HG03571 (cell line): ENCODE results near the gene OTUB2.

Experiments
- ATAC-seq: cut with Tn5 transposase; IDR thresholded peaks from one replicate; pipeline ENCODE4 v1.9.1; 2021; ENCODE audit not compliant: unreplicated experiment

Gene OTUB2

DNA sequence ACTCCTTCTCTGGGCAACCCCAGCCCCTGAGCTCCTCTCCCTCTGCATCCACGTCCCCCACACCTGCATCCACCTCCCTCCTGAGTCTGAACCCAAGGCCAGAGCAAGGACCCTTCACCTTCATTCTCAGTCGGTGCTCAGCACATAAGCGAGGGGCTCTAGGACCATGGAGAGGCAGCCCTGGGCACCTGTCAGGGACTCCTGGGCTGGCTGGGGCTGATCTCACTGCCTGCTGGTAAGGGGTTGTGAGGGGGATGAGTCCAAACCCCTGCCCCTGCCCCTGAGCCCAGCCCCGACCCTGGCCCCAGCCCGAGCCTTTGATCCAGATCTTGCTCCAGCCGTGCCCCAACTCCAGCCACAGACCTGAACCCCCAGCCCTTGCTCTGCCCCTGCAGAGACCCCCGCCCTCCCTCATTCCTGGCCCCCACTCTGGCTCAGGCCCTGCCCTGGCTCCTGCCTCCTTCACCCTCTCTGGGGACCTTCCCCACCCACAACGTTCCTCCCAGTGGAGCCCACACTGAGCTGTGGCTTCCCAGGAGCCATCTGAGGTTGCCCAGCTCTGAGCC is 29.9 kb upstream of the OTUB2 start:
- ATAC-seq: no peak

DNA sequence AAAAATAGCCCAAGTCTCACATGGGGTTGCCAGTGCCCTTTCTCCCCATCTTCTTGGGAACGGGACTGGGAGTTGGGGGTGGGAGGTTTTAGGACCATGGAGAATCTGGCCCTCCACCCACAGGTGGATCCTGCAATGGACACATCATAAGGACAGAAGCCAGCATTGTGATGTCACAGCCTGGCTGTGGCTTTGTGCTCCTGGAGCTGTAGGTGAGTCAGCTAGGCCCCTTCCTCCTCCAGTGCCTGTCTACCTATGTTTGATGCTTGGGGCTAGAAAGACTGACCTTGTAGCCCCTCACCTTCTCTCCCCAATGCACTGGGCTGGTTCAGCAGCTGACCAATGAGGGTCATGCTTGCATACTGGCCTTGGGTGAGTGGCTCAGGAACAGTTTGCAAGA is 29.1 kb upstream of the OTUB2 start, which contains the start of gene CCDC197:
TSS of gene CCDC197 (plus strand) at position 220 of the 400 bp plus-strand sequence. CDS start 831 bp downstream, outside the sequence.
- no peak for ATAC-seq

DNA sequence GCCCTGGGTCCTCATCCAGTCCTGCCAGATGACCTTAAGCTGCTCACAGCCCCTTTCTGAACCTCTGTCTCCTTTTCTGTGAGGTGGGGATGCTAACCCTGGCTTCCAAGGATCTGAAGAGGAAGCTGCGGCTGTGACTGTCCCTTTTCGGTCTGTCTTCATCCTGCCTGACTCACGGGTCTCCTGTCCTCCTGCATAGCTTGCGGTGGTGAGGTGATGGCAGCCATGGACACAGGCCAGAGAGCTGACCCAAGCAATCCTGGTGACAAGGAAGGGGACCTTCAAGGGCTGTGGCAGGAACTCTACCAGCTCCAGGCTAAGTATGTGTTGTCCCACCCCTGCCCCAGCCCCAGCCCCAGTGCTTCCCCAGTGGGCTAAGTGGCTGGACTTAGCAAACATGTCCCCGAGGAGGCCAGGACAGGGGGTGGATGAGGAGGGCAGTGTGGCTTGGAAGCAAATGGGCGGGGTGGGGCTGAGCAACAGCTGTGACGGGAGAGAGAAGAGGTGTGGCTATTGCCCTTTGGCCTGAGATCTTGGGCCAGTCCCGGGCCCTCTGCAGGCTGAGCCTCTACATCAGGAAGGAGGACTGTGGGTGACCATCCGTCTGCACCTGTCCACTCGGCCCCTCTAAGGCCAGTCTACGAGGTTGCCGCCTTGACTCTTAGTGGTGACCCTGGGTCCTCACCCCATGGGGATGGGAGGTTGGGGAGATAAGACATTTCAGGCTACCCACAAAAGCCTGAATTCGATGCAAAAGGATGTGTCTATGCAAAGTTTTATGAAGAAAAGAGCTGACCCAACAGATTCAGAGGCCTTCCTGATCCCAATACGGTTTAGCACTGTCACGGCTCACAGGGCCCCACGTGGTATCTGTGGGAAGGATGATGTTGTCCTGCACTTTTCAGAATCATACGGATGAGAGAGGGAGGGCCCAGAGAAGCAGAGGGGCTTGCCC is 27.9 kb upstream of the OTUB2 start:
- ATAC-seq: no peak

DNA sequence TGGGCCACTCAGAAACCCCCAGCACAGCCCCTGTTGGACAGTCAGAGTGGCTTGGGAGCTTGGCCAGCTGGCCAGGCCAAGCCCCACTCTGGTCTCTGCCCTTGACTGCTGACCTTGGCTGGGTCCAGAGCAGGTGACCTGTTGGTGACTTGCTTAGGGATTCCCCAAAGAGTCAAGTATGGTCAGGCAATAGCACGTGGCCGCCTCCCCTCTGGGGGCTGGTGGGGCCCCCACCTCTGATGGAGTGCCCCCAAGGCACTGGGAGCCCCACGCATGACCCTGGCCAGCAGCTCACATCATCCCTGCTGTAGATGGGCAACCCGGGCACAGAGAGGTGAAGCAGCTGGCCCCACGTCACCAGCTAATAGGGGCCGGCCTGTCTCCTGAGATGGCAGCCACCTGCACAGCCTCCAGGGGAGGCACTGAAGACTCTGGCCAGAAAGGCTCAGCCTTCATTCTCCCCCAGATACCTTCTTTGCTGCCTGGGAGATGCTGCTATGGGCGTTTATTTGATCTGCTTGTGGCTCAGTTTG is 27.2 kb upstream of the OTUB2 start:
- ATAC-seq: no peak

DNA sequence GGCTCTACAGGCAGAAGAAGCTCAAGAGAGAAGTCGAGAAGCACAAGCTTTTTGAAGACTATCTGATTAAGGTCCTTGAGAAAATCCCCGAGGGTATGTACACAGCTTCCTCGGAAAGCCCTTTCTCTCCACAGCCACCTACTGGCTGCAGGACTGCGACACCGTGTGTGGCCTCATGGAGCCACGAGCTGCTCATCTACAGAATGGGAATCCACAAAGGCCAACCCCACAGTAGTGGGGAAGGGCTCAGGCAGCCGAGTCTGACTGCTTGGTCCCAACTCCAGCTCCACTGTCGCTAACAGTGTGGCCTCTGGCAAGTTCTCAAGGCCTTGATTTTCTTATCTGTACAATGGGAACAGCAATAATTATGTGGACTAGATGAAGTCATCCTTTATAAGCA is 26.6 kb upstream of the OTUB2 start:
- peak; percentile 39 for ATAC-seq

DNA sequence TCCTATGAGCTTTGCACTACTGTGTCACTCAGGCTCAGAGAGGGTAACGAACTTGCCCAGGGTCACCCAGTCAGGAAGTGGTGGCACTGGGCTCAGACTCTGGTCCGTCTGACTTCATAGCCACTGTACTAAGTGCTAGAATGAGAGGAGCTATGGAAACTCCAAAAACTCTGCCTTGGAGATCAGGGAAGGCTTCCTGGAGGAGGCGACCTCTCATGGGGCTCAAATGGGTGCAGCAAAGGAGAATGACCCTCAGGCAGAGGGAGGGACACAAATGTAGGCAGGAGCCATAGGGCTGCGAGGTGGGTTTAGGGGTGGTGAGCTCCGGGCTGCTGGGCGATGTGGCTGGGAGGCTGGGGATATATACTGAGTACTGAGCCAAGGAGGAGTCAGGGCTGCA is 25.9 kb upstream of the OTUB2 start:
- ATAC-seq: no peak

DNA sequence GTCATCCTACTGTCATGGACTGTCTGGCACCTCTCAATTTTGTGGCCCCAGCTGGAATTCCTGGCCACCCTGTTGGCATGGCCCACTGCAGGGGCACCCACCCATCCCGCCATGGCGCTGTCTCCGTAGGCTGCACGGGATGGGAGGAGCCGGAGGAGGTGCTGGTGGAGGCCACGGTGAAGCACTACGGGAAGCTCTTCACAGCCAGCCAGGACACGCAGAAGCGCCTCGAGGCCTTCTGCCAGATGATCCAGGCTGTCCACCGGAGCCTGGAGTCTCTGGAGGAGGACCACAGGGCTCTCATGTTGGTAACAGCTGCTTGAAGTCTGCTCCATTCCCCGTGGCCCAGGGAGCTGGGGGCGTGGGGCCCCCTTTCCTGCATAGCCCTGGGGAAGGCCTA is 25.1 kb upstream of the OTUB2 start:
- ATAC-seq: no peak

DNA sequence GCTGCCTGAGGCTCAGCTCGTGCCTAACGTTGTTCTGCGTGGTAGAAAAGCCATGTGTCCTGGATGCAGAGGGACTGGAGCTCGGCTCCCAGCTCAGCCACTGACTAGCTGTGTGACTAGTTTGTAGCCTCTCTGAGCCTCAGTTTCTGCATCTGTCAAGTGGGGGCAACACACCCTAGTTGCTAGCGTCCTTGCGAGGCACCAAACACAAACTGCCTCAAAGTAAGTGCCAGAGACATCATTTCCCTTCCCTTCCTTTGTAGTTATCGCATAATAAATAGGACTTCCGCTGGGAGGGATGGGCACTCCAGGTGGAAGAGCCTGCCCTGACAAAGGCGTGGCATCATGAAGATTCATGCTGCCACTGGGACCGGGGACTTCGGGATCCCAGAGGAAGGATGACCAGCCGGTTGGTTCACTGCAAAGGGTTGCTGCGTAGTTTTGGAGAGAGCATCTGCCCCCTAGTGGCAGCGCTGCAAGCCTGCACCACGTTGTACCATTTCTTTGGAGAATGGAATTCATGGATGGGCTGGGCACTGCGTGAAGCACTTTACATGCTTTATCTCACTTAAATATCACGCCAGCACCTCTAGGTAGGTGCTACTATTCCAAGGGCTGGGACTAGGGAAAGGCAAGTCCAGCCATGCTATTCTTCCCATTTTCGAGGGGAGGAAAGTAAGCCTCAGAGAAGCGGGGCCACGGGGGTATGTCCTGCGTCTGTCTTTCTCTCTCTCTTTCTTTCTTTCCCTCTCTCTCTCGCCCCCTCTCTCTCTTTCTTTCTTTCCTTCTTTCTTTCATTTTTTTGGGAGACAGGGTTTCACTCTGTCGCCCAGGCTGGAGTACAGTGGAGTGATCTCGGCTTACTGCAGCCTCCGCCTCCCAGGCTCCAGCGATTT is 24.4 kb upstream of the OTUB2 start:
- peak; percentile 69 for ATAC-seq

DNA sequence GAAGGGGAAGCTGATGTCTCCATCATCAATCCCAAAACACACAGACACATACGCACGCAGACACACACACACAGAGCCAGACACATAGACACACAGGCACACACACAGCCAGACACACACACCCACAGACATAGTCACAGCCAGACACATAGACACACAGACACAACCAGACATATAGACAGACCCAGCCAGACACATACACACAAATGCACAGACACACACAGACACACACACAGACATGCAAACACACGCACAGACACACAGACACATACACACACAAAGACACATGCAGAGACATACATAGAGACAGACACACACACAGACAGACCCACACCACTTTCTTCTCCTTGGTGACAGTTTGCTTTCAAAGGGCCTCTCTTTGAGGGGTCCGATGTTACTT is 22.7 kb upstream of the OTUB2 start:
- no peak for ATAC-seq

DNA sequence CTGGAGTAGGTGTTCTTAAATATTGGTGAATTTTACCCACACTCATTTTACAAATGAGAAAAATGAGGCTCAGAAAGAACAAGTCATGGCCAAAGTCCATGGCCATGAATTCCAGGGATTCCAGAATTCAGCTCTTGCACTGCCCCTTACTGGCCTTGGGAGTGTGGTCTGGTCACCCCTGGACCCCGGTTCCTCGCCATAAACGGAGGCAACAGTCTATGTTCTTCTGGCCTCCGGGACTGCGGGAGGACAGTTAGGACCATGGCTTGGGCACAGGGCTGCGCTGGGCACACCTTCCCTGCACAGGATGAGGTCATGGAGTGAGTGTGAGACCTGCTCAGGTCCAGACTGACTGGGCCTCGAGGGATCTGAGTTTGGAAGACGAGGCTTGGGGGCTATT is 22.1 kb upstream of the OTUB2 start:
- ATAC-seq: no peak

DNA sequence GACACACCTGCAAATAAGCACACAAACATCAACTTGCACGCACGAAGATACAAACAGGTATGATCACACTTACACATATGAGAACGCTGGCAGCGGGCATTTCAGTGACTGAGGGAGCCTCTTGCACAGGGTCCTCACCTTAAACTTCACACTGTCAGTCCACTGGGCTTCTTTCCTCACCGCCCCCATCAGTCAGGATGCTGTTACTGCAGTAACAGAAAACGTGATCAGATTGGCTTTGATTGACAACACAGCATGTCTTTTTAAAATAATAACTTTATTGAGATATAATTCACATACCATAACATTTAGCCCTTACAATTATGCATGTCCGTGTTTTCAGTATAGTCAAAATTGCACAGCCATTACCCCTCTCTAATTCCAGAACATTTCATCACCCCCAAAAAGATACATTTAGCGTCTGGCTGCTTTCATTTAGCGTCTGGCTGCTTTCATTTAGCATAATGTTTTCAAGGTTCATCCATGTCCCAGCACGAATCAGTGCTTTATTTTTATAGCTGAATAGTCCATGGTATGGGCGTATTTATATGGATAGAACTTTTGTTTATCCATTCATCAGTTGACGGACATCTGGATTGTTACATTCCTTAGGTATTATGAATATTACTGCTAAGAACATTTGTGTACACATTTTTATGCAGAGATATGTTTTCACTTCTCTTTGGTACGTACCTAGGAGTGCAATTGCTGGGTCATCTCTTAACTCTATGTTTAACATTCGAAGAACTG is 20.6 kb upstream of the OTUB2 start:
- ATAC-seq: no peak

DNA sequence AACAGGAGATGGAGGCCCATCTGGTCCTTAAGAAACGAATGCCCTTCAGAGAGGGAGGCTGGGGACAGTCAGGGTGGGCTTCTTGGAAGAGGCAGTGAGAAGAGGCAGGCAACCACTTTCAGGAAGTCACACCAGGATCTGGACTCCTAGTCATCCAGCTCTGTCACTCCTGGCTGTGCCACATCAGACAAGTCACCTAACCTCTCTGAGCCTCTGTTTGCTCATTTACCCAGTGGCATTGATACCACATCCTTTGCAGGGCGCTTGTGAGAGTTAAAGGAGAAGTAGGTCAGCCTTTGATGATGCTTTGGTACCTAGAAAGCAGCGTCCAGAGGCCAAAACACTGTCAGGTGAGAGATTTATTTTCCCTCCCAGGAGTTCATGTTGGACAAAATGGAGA is 17.9 kb upstream of the OTUB2 start:
- ATAC-seq: no peak

DNA sequence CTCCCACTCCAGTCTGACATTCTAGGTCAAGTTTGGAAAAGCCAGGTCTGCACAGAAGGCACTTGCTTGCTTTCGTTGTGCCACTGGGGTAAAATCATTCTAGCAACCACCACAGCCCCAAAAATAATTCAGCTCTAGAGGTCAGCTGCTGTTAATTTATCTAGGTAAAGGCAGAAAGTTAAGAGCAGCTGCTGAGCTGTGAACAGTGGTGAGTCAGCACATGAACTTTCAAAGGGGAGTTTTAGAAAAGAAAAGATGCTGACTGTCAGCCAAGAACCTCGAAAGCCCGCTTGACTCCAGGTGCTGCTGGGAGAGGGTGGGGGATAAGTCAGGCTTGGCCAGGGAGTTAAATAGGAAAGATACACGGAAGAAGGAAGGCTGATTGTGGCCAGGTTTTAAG is 16.4 kb upstream of the OTUB2 start:
- no peak for ATAC-seq

DNA sequence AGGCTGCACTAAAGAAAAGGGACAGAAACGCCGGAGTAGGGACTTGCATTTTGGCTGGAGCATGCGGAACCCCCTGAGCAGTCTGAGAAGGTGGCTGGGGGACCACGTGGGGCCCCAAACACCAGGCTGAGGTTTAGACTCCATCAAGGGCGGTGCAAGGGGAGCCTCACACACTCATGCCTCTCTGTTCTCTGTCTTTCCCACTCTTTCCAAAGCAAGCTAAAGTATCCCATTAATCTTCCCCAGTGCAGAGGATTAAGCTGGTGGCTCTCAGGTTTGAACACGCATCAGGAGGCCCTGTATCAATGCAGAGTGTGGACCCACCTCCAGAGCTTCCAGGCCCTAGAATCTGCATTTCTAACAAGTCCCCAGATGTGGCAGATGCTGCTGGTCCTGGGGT is 15.5 kb upstream of the OTUB2 start:
- ATAC-seq: no peak

DNA sequence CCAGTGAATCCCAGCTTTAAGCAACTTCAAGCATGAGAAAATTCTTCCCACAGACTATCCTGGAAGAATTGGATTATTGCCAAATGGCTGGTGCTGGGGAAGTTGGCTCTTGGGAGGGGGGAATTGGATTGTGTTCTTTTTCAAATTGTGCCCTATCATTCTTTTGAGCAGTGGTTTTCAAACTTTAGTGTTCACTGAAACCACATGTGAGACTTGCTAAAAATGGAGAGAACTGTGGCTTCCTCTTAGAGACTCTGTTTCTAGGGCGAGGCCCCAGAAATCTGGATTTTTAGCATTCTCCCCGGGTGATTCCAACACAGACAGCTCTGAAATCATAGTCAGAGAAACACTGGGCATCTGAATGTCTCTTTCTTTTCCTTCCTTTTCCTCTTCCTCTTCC is 14.3 kb upstream of the OTUB2 start:
- no peak for ATAC-seq

DNA sequence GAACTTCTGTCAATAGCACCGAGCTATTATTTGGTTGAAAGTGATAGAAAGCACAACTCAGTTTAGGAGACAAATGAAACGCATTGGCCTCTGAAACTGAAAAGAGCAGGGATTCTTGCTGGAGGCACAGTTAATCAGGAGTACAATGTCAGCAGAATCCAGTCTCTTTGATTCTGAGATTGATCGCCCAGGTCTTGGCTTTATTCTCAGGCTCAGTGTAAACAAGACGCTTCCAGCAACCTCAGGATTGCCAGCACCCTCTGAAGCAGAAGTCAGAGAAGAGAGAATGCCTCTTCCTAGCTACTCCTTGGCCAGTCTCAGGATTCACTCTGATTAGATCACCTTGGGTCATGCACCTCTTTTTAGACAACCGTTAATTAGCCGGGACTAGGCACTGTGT is 11.8 kb upstream of the OTUB2 start:
- no peak for ATAC-seq

DNA sequence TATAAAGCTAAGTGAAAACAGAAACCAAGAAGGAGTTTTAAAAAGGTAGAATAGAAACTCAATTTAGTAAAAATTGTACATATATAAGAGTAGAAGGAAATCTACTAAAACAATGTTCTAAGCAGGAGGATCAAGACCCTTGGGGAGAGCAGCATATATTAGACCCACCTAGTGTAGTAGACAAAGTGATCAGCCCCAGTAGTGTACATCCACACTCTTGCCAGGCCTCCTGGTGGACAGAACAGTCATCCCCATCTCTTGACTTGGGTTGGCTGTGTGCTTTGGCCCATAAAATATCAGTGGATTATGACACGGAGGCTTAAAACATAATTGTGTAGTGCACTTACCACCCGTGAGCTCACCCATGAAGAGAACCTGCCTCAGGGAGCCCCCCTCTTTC is 10.9 kb upstream of the OTUB2 start:
- no peak for ATAC-seq

DNA sequence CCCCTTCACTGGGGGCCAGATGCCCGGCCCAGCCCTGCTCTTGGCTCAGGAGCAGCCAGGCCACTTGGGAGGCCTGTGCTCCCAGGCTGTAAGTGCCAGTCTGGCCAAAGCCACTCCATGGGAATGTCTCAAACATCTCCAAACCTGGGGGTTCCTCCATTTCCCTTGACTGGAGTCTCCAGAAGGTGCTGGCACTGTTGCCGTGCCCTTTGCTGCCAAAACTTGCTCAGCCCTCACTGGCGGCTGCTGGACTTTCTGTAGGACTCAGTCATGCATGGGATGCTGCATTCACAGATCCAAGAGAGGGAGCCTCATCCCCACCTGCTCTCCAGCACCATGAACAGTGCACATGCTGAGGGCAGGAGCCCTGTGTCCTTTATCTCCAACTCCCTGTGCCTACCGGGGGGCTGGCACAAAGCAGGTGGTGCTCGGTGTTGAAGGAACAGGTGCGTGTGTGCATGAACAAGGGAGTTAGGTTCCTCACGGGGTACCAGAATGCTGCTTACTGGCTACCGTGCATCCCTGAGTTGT is 9.6 kb upstream of the OTUB2 start:
- no peak for ATAC-seq

DNA sequence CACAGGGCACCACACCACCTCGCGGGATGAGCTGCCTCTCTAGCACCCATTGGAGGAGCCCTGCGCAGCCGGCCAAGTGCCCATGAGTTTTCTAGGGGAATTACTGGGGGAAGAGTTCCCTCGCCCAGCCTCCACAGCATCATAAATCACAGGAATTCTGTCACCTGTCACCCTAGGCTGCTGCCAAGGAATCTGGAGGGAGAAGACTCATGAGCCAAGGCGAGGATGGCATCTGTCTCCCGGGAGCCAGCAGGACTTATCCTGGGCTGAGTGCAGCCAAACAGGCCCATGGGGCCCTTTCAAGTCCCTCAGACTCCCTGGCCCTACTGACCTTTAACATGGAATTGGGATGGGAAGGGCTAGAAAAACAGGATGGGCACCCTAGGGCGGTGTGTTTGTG is 7.8 kb upstream of the OTUB2 start:
- ATAC-seq: no peak

DNA sequence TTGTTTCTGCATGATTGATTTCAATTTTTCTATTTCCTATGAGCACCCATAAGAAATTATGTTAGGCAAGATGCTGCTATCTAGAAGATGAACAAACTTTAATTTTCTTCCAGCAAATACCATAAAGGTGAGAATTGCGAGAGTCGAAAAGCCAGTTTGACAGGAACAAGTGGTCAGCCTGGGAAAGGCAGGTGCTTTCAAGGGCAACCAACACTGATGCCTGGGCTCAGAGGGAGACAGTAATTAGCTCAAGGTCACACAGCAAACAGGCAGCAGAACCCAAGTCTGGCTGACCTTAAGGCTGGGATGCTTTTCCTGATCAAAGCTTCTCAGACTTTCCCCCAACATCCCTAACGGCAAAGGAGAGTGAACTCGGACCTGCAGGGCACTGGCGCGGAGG is 6.8 kb upstream of the OTUB2 start:
- ATAC-seq: no peak
